ENCODE results near the gene FOLR3. TPM values are rescaled to one million over a fixed set of nuclear protein-coding genes. Genes with fewer than 3 reads are reported as not detected.
"Not testable (repeated sequence)": the region's sequence is repeated elsewhere in the genome, so short reads cannot be mapped to it uniquely, and the experiment has no call there.

FOLR3 gene
- total RNA-seq (ENCODE audit: low replicate concordance): not detected in 2 replicates
- long read RNA-seq: 0 reads

DNA sequence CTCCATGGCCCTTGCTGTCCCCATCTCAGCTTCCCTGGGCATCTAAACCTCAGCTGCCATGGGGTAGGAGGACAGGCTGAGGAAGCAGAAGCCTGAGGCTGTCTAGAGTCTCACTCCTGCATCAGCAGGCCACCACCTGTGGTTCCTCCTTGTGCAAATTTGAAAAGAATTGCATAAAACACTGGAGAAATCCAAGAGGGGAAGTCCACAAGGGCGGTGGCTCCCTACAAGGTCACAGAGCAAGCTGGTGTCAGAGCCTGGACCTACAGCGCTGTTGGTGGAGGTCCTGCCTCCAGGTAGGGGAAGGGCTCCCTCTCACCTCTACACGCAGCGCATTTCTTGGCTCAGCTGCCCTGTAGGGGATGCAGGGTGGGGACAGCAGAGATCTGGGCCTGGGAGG, at the start of gene FOLR3:
FOLR3 (plus strand) TSS at position 253 of the 400 bp plus-strand sequence. CDS start 228 bp downstream, outside the sequence.
- not testable (repeated sequence) for H3K4me3 Mint-ChIP-seq; H3K27ac Mint-ChIP-seq; DNase-seq (ENCODE audit: extremely low spot score, unreplicated experiment); H3K9me3 Mint-ChIP-seq; H3K4me1 Mint-ChIP-seq (ENCODE audit: unreplicated experiment); H3K36me3 Mint-ChIP-seq
- H3K27me3 Mint-ChIP-seq: peaks cover 15% of the 10 kb centered on the region

DNA sequence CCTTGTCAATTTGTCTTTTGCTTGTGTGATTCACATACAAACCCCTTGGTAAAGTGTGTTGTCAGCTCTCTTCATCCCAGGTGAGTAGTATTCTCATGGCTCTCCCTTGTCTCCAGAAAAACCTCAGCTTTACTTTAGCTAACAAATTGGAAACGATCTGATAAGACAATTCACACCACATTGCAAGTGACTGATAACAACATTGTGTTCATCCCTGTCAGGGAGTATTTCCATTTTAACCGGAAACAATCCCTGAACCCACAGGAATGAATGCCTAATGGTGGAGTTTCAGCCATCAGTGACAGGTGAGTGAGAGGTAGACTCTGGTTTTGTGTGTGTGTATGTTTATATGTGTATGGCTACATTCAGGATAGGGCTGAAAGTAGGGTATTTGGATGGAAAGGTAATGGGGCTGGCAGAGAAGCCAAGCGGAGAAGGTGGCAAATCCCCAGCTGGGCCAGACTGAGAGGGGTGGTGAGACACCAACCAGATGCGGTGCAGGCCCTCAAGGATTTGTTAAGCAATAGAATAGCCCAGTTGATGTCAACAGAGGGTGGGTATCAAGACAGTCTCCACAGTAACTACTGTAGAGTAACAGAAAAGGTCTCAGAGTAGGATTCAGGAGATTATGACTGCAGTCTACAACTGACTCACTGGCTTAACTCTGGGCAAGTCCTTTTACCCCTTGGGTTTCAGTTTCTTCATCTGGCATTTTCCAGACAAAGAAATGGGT, 47.3 kb upstream of the FOLR3 start:
- Mint-ChIP-seq H3K4me1 (ENCODE audit: unreplicated experiment) (peaks cover 10% of the 10 kb centered on the region), H3K27ac (no peak overlapping the region), H3K36me3 (peaks cover 7% of the 10 kb centered on the region), H3K27me3 (no peaks in the 10 kb centered on the region), H3K4me3 (no peak overlapping the region), H3K9me3 (no peaks in the 10 kb centered on the region)
- TF ChIP-seq, protein P1, sequence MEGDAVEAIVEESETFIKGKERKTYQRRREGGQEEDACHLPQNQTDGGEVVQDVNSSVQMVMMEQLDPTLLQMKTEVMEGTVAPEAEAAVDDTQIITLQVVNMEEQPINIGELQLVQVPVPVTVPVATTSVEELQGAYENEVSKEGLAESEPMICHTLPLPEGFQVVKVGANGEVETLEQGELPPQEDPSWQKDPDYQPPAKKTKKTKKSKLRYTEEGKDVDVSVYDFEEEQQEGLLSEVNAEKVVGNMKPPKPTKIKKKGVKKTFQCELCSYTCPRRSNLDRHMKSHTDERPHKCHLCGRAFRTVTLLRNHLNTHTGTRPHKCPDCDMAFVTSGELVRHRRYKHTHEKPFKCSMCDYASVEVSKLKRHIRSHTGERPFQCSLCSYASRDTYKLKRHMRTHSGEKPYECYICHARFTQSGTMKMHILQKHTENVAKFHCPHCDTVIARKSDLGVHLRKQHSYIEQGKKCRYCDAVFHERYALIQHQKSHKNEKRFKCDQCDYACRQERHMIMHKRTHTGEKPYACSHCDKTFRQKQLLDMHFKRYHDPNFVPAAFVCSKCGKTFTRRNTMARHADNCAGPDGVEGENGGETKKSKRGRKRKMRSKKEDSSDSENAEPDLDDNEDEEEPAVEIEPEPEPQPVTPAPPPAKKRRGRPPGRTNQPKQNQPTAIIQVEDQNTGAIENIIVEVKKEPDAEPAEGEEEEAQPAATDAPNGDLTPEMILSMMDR (conservative IDR thresholded peaks at IDR 0.05): no peak
- DNase-seq (ENCODE audit: extremely low spot score, unreplicated experiment): no peak

DNA sequence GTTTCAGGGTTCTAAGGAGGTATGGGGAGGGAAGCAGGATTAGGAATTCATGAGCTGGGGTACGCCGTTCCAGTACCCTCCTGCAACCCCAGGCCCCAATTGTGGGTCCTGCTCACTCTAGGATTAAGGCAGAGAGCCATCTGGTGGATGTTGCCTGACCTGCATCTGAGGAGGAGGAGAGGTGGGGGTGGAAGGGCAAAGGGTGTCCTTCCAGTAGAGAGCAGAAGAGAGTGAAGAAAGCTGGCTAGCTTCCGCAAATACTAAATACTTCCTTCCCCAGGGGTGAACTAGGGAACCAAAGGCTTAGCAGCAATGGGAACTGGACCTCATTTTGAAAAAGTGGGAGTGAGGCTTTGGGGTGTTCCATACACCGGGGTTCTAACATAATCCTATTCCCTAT, 44.2 kb upstream of the FOLR3 start:
- no peaks in the 10 kb centered on the region for H3K4me1 Mint-ChIP-seq (ENCODE audit: unreplicated experiment)
- no peak overlapping the region for H3K4me3 Mint-ChIP-seq
- H3K27ac Mint-ChIP-seq: peak overlapping the region; percentile 17
- no peak for DNase-seq (ENCODE audit: extremely low spot score, unreplicated experiment)
- H3K9me3 Mint-ChIP-seq: no peaks in the 10 kb centered on the region
- H3K36me3 Mint-ChIP-seq: peaks cover 4% of the 10 kb centered on the region
- H3K27me3 Mint-ChIP-seq: no peaks in the 10 kb centered on the region
- TF ChIP-seq, protein P1 (conservative IDR thresholded peaks at IDR 0.05): peak; percentile 84

DNA sequence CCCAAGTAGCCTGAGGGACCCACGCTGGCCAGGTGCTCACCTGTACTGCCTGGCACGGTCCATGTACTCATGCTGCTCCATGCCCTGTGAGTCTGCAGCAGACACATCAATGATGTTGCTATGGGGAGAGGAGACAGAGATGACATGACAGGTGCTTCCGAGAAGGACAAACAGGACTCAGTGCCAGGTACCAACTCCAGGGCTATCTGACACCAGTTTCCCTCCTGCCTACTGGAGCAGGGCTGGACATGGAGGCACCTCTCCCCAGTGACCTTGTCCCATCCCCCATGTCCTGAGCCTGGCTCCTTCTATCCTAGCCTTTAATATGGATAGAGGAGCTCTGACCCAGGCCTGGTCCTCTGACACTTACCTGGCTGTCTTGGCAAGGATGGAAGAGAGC, 36.8 kb upstream of the FOLR3 start:
- Mint-ChIP-seq H3K27me3 (no peaks in the 10 kb centered on the region), H3K36me3 (peaks cover 14% of the 10 kb centered on the region), H3K27ac (no peak overlapping the region), H3K9me3 (peaks cover 3% of the 10 kb centered on the region), H3K4me3 (no peak overlapping the region), H3K4me1 (ENCODE audit: unreplicated experiment) (peaks cover 28% of the 10 kb centered on the region)
- TF ChIP-seq, protein P1 (conservative IDR thresholded peaks at IDR 0.05): no peak
- no peak for DNase-seq (ENCODE audit: extremely low spot score, unreplicated experiment)

DNA sequence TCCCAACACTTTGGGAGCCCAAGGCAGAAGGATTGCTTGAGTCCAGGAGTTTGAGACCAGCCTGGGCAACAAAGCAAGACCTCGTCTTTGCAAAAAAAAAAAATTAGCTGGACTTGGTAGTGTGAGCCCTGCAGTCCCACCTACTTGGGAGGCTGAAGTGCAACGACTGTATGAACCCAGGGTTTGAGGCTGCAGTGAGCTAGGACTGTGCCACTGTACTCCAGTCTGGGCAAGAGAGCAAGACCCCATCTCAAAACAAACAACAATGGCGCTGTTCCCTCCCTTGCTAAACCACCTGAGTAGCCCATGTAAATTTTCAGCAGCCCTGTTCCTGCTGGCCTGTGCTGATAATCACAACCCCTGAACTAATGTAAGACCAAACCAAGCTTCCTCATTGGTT, 35.5 kb upstream of the FOLR3 start:
- no peak for DNase-seq (ENCODE audit: extremely low spot score, unreplicated experiment)
- Mint-ChIP-seq H3K27ac (no peak overlapping the region), H3K9me3 (peaks cover 8% of the 10 kb centered on the region), H3K36me3 (peaks cover 14% of the 10 kb centered on the region), H3K4me3 (no peak overlapping the region), H3K4me1 (ENCODE audit: unreplicated experiment) (peaks cover 36% of the 10 kb centered on the region), H3K27me3 (no peaks in the 10 kb centered on the region)
- TF ChIP-seq, protein P1 (conservative IDR thresholded peaks at IDR 0.05): no peak

DNA sequence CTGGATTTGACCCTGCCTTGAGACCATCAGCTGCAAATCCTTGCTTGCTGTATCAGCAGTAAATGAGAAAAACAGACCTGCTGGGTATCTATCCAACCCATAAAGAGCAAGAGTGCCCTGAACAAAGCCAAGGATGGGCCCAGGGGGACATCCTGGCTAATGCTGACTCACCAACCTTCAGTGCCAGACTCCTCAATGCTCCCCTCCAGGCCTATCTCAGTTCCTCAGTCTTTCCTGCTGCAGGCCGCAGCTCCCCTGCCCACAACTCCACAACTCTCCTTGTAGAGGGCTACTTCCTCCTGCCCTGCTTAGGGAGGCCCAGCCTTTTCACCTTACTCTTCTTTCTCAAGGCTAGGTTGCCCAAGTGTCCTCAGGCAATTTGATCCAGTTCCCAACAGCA, 35.1 kb upstream of the FOLR3 start:
- no peak for DNase-seq (ENCODE audit: extremely low spot score, unreplicated experiment)
- peak overlapping the region; percentile 35 for H3K4me3 Mint-ChIP-seq
- H3K4me1 Mint-ChIP-seq (ENCODE audit: unreplicated experiment): peaks cover 36% of the 10 kb centered on the region
- H3K36me3 Mint-ChIP-seq: peaks cover 14% of the 10 kb centered on the region
- H3K27ac Mint-ChIP-seq: peak overlapping the region; percentile 49
- no peaks in the 10 kb centered on the region for H3K27me3 Mint-ChIP-seq
- TF ChIP-seq, protein P1 (conservative IDR thresholded peaks at IDR 0.05): no peak
- peaks cover 8% of the 10 kb centered on the region for H3K9me3 Mint-ChIP-seq
